ENCODE measurements around the gene SOX6. TPM values are rescaled to one million over a fixed set of nuclear protein-coding genes. Genes with fewer than 3 reads are reported as not detected.
"Not testable (repeated sequence)": the region's sequence is repeated elsewhere in the genome, so short reads cannot be mapped to it uniquely, and the experiment has no call there.

SOX6 gene
- total RNA-seq, 1 donor from 2014 or later, result 8.3 TPM

GRCh38 chr11:16377746-16378145 is 21.4 kb upstream of the SOX6 start:
- Histone ChIP-seq H3K4me1 (no peaks in the 10 kb centered on the region), H3K4me3 (no peak overlapping the region), H3K9me3 (no peaks in the 10 kb centered on the region), H3K27ac (no peak overlapping the region), H3K27me3 (no peaks in the 10 kb centered on the region), H3K36me3 (no peaks in the 10 kb centered on the region)
- ATAC-seq (no peak), DNase-seq (no peak)
- intact Hi-C loops (cut with DNase I), result no loop called here
- no peak for TF ChIP-seq CTCF (IDR thresholded peaks at IDR 0.05)

GRCh38 chr11:16375664-16376063 is 19.3 kb upstream of the SOX6 start:
- H3K4me1 ChIP-seq; DNase-seq; H3K27me3 ChIP-seq; ATAC-seq; H3K4me3 ChIP-seq; intact Hi-C loops (cut with DNase I); H3K9me3 ChIP-seq; H3K36me3 ChIP-seq; H3K27ac ChIP-seq: not testable (repeated sequence)

- no peak overlapping the region for H3K4me3 ChIP-seq
- no peaks in the 10 kb centered on the region for H3K27me3 ChIP-seq
- intact Hi-C loops (cut with DNase I), result no loop called here
- no peaks in the 10 kb centered on the region for H3K4me1 ChIP-seq
- H3K9me3 ChIP-seq, result no peaks in the 10 kb centered on the region
- ATAC-seq (no peak), DNase-seq (no peak)
- no peaks in the 10 kb centered on the region for H3K36me3 ChIP-seq
- TF ChIP-seq CTCF (IDR thresholded peaks at IDR 0.05), result no peak
- H3K27ac ChIP-seq, result no peak overlapping the region
These were observed 17.4 kb upstream of the SOX6 start for GRCh38 chr11:16373768-16374167.

- H3K9me3 ChIP-seq, result no peaks in the 10 kb centered on the region
- ATAC-seq (no peak), DNase-seq (no peak)
- no peaks in the 10 kb centered on the region for H3K4me1 ChIP-seq
- no peak for TF ChIP-seq CTCF (IDR thresholded peaks at IDR 0.05)
- H3K4me3 ChIP-seq, result no peak overlapping the region
- H3K36me3 ChIP-seq, result no peaks in the 10 kb centered on the region
- no peak overlapping the region for H3K27ac ChIP-seq
- intact Hi-C loops (cut with DNase I), result no loop called here
- H3K27me3 ChIP-seq, result no peaks in the 10 kb centered on the region
These were observed 16.0 kb upstream of the SOX6 start for GRCh38 chr11:16372355-16372754.

GRCh38 chr11:16367252-16367651 is 10.9 kb upstream of the SOX6 start:
- H3K4me3 ChIP-seq, result no peak overlapping the region
- no peak overlapping the region for H3K27ac ChIP-seq
- no peak for ATAC-seq

GRCh38 chr11:16365581-16366228 is 9.4 kb upstream of the SOX6 start:
- no peak overlapping the region for H3K4me3 ChIP-seq
- H3K27me3 ChIP-seq, result no peaks in the 10 kb centered on the region
- no peaks in the 10 kb centered on the region for H3K4me1 ChIP-seq
- intact Hi-C loops (cut with DNase I), result no loop called here
- no peaks in the 10 kb centered on the region for H3K9me3 ChIP-seq
- ATAC-seq, result no peak
- no peak overlapping the region for H3K27ac ChIP-seq
- TF ChIP-seq CTCF (IDR thresholded peaks at IDR 0.05), result no peak
- no peak for DNase-seq
- no peaks in the 10 kb centered on the region for H3K36me3 ChIP-seq

More at GRCh38 chr11:16367252-16367651, 10.9 kb upstream of the SOX6 start:
- Histone ChIP-seq H3K4me1 (no peaks in the 10 kb centered on the region), H3K36me3 (no peaks in the 10 kb centered on the region), H3K9me3 (no peaks in the 10 kb centered on the region), H3K27me3 (no peaks in the 10 kb centered on the region)
- no peak for DNase-seq
- intact Hi-C loops (cut with DNase I), result no loop called here
- TF ChIP-seq CTCF (IDR thresholded peaks at IDR 0.05), result no peak
